DND-41 (cell line): ENCODE data around the gene C11orf21.

ENCODE experiments used
- EZH2 ChIP-seq: IDR thresholded peaks from 3 replicates; pipeline ENCODE4 v1.6.1; 2012; ENCODE audit warnings: borderline replicate concordance, low read depth, mild to moderate bottlenecking, moderate library complexity, low read length, inconsistent platforms; ENCODE audit not compliant: severe bottlenecking
- TF ChIP-seq, protein P1 (sequence below): IDR thresholded peaks from 2 replicates; pipeline ENCODE4 v1.5.1; 2012; ENCODE audit warnings: borderline replicate concordance, low read length, moderate library complexity, mild to moderate bottlenecking; ENCODE audit not compliant: poor library complexity, severe bottlenecking; ENCODE audit errors: extremely low read depth

DNA sequence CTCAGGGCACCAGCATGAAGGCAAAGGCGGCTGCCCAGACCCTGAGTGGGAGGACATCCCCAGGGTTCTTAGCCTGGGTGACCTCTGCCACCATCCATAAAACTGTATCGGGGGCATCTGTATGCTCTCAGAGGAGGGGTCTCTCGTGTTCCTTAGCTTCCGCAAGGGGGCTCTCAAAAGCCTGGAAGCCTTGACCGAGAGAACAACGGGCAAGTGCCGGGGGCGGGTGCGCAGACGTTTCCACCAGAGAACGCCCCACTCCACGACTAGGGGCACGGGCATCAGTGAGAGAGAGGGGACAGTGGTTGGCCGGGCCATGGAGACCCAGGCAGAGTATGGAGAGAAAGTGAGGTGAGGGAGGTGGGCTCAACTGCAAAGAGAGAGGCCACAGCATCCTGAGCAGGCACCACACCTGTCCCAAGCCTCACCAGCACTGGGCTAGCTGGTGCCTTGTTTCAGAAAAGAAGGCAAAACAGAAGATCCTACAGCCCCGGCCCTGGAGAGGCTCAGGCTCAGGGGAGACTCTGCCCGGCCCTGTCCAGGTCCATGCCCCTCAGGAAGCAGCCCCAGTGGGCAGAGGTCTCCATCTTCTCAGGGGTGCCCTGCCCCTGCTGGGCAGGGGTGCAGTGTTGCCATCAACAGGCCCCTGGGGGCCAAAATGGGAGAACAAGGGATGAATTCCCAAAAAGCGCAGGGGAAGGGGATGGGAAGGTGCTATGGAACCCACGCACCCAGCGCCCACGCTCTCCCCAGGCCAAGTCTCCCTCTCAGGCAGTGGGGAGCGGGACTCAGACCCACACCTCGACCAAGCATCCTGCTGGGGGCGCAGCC is 6.0 kb upstream of the C11orf21 start:
- TF ChIP-seq, protein P1, sequence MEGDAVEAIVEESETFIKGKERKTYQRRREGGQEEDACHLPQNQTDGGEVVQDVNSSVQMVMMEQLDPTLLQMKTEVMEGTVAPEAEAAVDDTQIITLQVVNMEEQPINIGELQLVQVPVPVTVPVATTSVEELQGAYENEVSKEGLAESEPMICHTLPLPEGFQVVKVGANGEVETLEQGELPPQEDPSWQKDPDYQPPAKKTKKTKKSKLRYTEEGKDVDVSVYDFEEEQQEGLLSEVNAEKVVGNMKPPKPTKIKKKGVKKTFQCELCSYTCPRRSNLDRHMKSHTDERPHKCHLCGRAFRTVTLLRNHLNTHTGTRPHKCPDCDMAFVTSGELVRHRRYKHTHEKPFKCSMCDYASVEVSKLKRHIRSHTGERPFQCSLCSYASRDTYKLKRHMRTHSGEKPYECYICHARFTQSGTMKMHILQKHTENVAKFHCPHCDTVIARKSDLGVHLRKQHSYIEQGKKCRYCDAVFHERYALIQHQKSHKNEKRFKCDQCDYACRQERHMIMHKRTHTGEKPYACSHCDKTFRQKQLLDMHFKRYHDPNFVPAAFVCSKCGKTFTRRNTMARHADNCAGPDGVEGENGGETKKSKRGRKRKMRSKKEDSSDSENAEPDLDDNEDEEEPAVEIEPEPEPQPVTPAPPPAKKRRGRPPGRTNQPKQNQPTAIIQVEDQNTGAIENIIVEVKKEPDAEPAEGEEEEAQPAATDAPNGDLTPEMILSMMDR, result no peak
- TF ChIP-seq EZH2, result no peak
